Kidney glomerular epithelial cell (primary cell): ENCODE measurements around the gene SRPK3.

Experiments used
- DNase-seq: peaks from one replicate; lab custom pipeline; 2025; lab: John Stamatoyannopoulos, UW

SRPK3 gene

GRCh38 chrX:153784325-153784967 is 3.6 kb downstream of the SRPK3 start:
- DNase-seq = no peak

GRCh38 chrX:153786669-153787068 is 5.8 kb downstream of the SRPK3 start:
- no peak for DNase-seq

GRCh38 chrX:153789654-153790053 is 8.8 kb downstream of the SRPK3 start:
- no peak for DNase-seq

- no peak for DNase-seq
These were observed 10.4 kb downstream of the SRPK3 start for GRCh38 chrX:153791104-153791852.

GRCh38 chrX:153792368-153792767 is 11.5 kb downstream of the SRPK3 start:
- DNase-seq = no peak

- DNase-seq = no peak
These were observed 12.4 kb downstream of the SRPK3 start for GRCh38 chrX:153793291-153793690.

GRCh38 chrX:153794018-153794896 is 13.4 kb downstream of the SRPK3 start, which contains the start of the genes IDH3G and SSR4:
TSS of gene IDH3G (minus strand) at chrX:153794375. CDS start at chrX:153794326, 49 bp downstream.
TSS of gene SSR4 (plus strand) at chrX:153794668. CDS start at chrX:153794688, 20 bp downstream.
- DNase-seq = peak; percentile 78

- DNase-seq = no peak
These were observed 14.3 kb downstream of the SRPK3 start for GRCh38 chrX:153794897-153795816.

- no peak for DNase-seq
These were observed 16.7 kb downstream of the SRPK3 start for GRCh38 chrX:153797415-153798015.

GRCh38 chrX:153799326-153799725 is 18.5 kb downstream of the SRPK3 start:
- no peak for DNase-seq

GRCh38 chrX:153800177-153800722 is 19.4 kb downstream of the SRPK3 start:
- DNase-seq = no peak

GRCh38 chrX:153800746-153801145 is 19.9 kb downstream of the SRPK3 start:
- DNase-seq = no peak

- DNase-seq = no peak
These were observed 20.8 kb downstream of the SRPK3 start for GRCh38 chrX:153801669-153802068.

GRCh38 chrX:153802513-153803045 is 21.7 kb downstream of the SRPK3 start:
- no peak for DNase-seq

GRCh38 chrX:153803211-153804099 is 22.6 kb downstream of the SRPK3 start:
- no peak for DNase-seq

GRCh38 chrX:153804100-153804595 is 23.3 kb downstream of the SRPK3 start:
- DNase-seq = no peak

- no peak for DNase-seq
These were observed 23.8 kb downstream of the SRPK3 start for GRCh38 chrX:153804621-153805020.

- DNase-seq = no peak
These were observed 24.6 kb downstream of the SRPK3 start for GRCh38 chrX:153805436-153805835.

- no peak for DNase-seq
These were observed 26.2 kb downstream of the SRPK3 start for GRCh38 chrX:153806999-153807575.
